ENCODE results near the gene PDIA5.

PDIA5 gene

DNA sequence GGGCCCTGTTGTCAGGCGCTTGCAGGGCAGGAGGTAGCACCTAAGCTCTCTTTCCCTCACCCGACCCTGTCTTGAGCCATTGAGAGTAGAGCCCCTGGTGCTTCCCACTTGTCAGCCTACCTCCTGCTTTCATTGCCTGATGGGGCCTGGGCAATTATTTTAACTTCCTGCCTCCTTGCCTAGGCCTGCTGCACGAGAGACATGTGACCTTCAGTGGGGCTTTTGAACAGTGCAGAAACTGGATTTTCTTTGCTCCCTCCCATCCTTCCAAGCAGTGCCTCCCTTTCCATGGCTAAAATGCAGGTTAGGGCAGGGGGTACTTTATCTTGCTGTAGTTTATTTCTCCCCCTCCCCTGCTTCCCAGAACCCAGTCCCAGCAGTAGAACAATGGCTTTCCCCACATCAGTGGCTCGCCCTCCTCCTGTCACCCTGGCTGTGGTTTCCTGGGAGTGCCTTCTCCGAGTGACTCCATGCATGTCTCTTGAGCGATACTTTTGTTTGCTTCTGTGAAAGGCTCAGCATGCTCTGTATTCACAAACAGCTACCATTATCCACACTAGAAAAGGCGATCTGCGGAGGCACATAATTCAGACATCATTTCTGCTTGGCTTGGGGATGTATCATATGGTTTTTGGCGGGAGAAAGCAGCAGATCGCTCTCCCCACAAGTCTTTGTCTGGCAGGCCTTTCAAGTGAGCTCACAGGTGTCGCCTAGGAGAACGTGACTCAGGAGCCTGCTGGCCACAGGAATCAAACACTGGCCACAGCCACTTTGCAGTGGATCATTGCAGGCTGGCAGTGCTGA lies 24.1 kb downstream of the PDIA5 start:
- peaks cover 5% of the 10 kb centered on the region for H3K27me3 Mint-ChIP-seq (ENCODE audit: low read depth)
- TF ChIP-seq, protein P1, sequence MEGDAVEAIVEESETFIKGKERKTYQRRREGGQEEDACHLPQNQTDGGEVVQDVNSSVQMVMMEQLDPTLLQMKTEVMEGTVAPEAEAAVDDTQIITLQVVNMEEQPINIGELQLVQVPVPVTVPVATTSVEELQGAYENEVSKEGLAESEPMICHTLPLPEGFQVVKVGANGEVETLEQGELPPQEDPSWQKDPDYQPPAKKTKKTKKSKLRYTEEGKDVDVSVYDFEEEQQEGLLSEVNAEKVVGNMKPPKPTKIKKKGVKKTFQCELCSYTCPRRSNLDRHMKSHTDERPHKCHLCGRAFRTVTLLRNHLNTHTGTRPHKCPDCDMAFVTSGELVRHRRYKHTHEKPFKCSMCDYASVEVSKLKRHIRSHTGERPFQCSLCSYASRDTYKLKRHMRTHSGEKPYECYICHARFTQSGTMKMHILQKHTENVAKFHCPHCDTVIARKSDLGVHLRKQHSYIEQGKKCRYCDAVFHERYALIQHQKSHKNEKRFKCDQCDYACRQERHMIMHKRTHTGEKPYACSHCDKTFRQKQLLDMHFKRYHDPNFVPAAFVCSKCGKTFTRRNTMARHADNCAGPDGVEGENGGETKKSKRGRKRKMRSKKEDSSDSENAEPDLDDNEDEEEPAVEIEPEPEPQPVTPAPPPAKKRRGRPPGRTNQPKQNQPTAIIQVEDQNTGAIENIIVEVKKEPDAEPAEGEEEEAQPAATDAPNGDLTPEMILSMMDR (IDR thresholded peaks at IDR 0.05; ENCODE audit: unreplicated experiment in 3 of 3) = no peak
- no peaks in the 10 kb centered on the region for H3K9me3 Mint-ChIP-seq
- no peak overlapping the region for H3K27ac Mint-ChIP-seq
- H3K4me3 Mint-ChIP-seq = no peak overlapping the region
- H3K4me1 Mint-ChIP-seq = peaks cover 55% of the 10 kb centered on the region
- peaks cover 17% of the 10 kb centered on the region for H3K36me3 Mint-ChIP-seq (ENCODE audit: low read depth)

DNA sequence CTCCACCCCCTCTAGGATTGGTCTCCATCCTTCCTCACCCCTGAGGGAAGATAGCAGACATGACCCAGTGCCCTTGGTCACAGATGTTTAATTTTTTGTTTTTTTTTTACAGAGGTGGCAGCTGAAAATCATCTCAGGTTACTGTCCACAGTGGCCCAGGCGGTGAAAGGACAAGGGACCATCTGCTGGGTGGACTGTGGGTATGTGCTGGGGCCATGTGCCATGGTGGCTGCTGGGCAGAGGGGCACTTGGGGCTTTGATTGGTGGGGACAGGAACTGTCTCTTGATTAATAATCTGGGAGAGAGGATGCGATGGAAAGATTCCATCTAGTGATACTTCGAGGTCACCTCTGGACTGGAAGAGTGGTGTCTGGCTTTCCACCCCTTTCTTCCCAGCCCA lies 25.4 kb downstream of the PDIA5 start:
- peaks cover 5% of the 10 kb centered on the region for H3K27me3 Mint-ChIP-seq (ENCODE audit: low read depth)
- peaks cover 17% of the 10 kb centered on the region for H3K36me3 Mint-ChIP-seq (ENCODE audit: low read depth)
- H3K27ac Mint-ChIP-seq = no peak overlapping the region
- TF ChIP-seq, protein P1 (IDR thresholded peaks at IDR 0.05; ENCODE audit: unreplicated experiment in 3 of 3) = no peak
- no peak overlapping the region for H3K4me3 Mint-ChIP-seq
- H3K9me3 Mint-ChIP-seq = no peaks in the 10 kb centered on the region
- H3K4me1 Mint-ChIP-seq = peaks cover 55% of the 10 kb centered on the region

DNA sequence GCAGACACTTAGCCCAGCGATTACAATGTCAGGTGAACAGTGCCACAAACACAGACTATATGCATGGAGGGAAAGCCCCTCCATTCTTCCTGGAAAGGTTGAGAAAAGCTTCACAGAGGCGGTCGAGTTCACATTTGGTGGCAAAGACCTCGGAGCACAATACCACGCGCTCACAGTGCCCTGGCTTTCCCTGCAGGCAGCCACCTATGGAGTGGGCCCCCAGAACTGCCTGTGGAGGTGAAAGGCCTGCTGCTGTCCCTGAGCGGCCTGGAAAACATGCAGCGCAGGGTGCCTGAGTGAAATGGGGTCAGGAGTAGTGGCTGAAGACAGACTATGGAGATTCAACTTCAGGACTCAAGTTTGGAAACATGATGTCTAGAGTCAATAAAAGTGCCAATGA lies 26.9 kb downstream of the PDIA5 start:
- Mint-ChIP-seq H3K4me3 (no peak overlapping the region), H3K27me3 (ENCODE audit: low read depth) (peaks cover 5% of the 10 kb centered on the region), H3K4me1 (peaks cover 56% of the 10 kb centered on the region), H3K9me3 (no peaks in the 10 kb centered on the region), H3K36me3 (ENCODE audit: low read depth) (peaks cover 17% of the 10 kb centered on the region), H3K27ac (peak overlapping the region in 1 of 3 experiments; percentile 22)
- TF ChIP-seq, protein P1 (IDR thresholded peaks at IDR 0.05; ENCODE audit: unreplicated experiment in 3 of 3) = no peak

DNA sequence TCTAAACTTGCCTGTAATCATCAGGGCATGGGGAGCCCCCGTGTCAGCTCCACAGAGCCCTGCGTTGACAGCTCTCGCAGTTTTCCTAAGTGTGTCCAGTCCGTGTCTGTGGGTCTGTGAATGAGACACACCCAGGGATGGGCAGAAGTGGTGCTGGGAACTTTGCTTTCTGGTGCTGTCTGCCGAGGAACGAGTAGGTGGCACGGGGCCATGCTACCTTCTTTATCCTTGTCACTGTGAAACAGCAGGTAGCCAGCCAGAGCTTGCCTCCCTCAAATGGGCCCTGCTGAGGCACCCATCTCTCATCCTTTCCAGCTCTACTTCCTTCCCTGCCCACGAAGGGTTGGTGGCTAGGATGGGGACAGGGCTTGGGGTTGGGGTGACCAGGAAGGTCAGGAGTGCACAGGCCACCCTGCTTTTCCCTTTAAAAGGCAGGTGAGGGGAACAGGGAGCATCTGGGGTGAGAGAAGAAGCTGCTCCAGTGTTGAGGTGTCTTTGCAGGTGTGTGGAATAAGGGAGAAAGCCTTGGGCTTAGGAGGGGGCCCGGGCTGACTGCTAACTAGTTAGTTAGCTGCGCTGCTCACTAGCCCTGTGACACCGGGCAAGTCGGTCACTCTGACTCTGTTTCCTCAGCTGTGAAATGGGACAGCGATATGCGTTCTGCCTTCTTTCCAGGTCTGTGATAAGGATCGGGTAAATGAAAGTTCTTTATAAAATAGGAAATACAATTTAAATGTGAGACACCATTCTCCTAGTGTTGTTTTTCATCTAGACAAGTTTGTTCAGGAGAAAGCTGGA lies 27.9 kb downstream of the PDIA5 start:
- peak overlapping the region in 1 of 3 experiments; percentile 22 for H3K27ac Mint-ChIP-seq
- TF ChIP-seq, protein P1 (IDR thresholded peaks at IDR 0.05; ENCODE audit: unreplicated experiment in 3 of 3) = no peak
- H3K4me3 Mint-ChIP-seq = no peak overlapping the region
- H3K27me3 Mint-ChIP-seq (ENCODE audit: low read depth) = peaks cover 5% of the 10 kb centered on the region
- peaks cover 64% of the 10 kb centered on the region for H3K4me1 Mint-ChIP-seq
- no peaks in the 10 kb centered on the region for H3K9me3 Mint-ChIP-seq
- peaks cover 23% of the 10 kb centered on the region for H3K36me3 Mint-ChIP-seq (ENCODE audit: low read depth)

DNA sequence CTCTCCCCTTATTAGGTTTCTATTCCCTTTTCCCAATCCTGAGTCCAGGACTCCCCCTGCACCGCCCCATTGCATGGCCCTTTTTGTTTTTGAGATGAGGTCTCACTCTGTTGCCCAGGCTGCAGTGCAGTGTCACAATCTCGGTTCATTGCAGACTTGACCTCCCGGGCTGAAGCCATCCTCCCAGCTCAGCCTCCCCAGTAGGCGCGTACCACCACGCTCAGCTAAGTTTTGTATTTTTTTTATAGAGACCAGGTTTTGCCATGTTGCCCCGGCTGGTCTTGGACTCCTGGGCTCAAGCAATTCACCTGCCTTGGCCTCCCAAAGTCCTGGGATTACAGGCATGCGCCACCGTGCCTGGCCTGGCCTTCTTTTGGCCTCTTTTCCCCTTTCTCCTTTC lies 29.3 kb downstream of the PDIA5 start:
- Mint-ChIP-seq H3K4me3 (no peak overlapping the region), H3K27me3 (ENCODE audit: low read depth) (peaks cover 5% of the 10 kb centered on the region), H3K27ac (peak overlapping the region in 1 of 3 experiments; percentile 73), H3K9me3 (no peaks in the 10 kb centered on the region), H3K36me3 (ENCODE audit: low read depth) (peaks cover 28% of the 10 kb centered on the region), H3K4me1 (peaks cover 61% of the 10 kb centered on the region)
- TF ChIP-seq, protein P1 (IDR thresholded peaks at IDR 0.05; ENCODE audit: unreplicated experiment in 3 of 3) = no peak

All from nephron (organoid).